ENCODE results near the gene NCR1.
"Not testable (repeated sequence)": the region's sequence is repeated elsewhere in the genome, so short reads cannot be mapped to it uniquely, and the experiment has no call there.

- TF ChIP-seq PAX8 (IDR thresholded peaks at IDR 0.05); ZNF274 (IDR thresholded peaks at IDR 0.05; ENCODE audit: insufficient read depth, insufficient read length); SIN3A (IDR thresholded peaks at IDR 0.05; ENCODE audit: low read depth, low read length); DPF2 (IDR thresholded peaks at IDR 0.05); PBX3 (IDR thresholded peaks at IDR 0.05; ENCODE audit: insufficient replicate concordance, low read depth, low read length); EGR1 (IDR thresholded peaks at IDR 0.05; ENCODE audit: borderline replicate concordance in 1 of 2, low read depth in 2 of 2, low read length in 2 of 2); POLR2AphosphoS5 (IDR thresholded peaks at IDR 0.05; ENCODE audit: low read length); CTCF (IDR thresholded peaks at IDR 0.05 in 2 of 3, conservative IDR thresholded peaks at IDR 0.05 in 1 of 3; ENCODE audit: control insufficient read depth in 2 of 3, extremely low read depth in 1 of 3, insufficient read depth in 1 of 3, low read depth in 3 of 3, low read length in 3 of 3); KDM1A (IDR thresholded peaks at IDR 0.05; ENCODE audit: borderline replicate concordance); MEF2B (IDR thresholded peaks at IDR 0.05; ENCODE audit: partially characterized antibody, poor library complexity, severe bottlenecking); YY1 (IDR thresholded peaks at IDR 0.05; ENCODE audit: low read depth, low read length); MYB (IDR thresholded peaks at IDR 0.05; ENCODE audit: borderline replicate concordance, low read depth, low read length); PKNOX1 (IDR thresholded peaks at IDR 0.05): not testable (repeated sequence)
Measured at GRCh38 chr19:54901153-54901552, 4.8 kb upstream of the NCR1 start.
